Retinal pigment epithelial cell (primary cell): ENCODE measurements around the gene CROCC.

ENCODE experiments used
- DNase-seq: peaks from one replicate; pipeline ENCODE4 v3.0.0-alpha.2; 2010; ENCODE audit warnings: low read depth
- H3K4me3 ChIP-seq: 2 replicates; pipeline ENCODE4 v1.5.1; 2011; ENCODE audit warnings: mild to moderate bottlenecking, low read length, control low read depth, moderate library complexity
- CTCF ChIP-seq: conservative IDR thresholded peaks from 2 replicates; pipeline ENCODE4 v1.5.1; 2011; ENCODE audit warnings: low read depth, low read length, control low read depth, inconsistent platforms

CROCC gene

DNA sequence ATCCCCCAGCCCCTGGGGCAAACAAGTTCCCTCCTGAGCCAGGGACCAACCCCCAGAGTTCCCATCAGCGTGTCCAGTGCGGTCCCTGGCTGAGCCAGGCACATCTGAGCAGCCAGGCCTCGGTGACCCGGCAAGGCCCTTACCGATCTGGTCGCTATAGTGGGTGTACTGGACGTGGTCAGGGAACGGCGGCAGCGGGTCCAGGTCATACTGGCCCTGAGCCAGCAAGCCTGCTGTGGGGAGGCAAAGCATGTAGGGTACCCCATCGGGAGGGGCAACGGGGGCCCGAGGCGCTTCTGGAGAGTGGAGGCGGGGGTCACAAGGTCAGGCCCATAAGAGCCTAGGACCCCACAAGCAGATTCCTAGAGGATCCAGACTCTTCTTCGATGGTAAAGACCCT lies 55.2 kb downstream of the CROCC start:
- no peak for TF ChIP-seq CTCF
- no peak for DNase-seq
- no peak overlapping the region for H3K4me3 ChIP-seq

GRCh38 chr1:16977377-16977776 lies 55.6 kb downstream of the CROCC start:
- H3K4me3 ChIP-seq, result no peak overlapping the region
- no peak for TF ChIP-seq CTCF
- DNase-seq, result no peak

GRCh38 chr1:16978139-16978538 lies 56.4 kb downstream of the CROCC start:
- no peak overlapping the region for H3K4me3 ChIP-seq
- TF ChIP-seq CTCF, result no peak
- DNase-seq, result no peak

GRCh38 chr1:16978567-16979474 lies 57.1 kb downstream of the CROCC start:
- H3K4me3 ChIP-seq, result peak overlapping the region; percentile 71
- TF ChIP-seq CTCF, result no peak
- peak; percentile 48 for DNase-seq

DNA sequence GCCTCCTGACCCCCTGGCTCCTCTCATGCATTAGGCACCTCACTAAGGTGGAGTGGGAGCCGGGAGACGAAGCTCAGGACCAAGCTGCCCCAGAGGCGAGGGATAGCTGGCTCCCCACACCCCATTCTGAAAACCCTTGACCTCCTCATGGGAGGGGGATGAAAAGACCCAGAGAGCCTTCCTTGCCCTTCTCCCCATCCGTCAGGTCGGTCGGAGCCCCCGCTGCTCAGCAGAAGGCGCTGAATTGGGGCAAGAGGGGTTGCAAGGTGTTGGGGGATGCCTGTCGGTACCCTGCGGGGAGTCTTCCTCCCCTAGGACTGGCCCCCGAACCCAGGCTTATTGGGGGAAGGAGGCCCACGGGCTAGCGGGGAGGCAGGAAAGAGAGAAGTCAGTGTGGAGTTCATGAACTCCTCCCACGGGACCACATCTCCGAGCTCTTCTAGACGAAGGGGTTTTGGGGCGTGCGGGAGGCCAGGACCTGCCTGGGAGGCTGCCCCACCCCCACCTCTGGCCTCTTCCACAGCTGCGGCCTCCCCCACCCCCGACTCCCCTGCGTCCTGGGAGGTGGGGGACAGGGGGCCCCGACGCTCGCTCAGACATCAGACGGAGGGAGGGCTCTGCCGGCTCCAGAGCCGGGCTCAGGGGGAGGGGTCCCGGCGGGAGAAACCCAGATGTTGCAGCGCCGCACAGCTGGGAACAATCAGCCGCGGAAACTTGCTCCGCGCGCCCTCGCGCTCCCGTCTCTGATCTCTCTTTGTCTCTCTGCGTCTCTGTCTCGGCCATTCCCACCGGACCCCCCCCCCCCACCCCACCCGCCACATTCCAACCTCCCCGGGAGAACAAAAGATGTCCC lies 58.0 kb downstream of the CROCC start:
- peak overlapping the region; percentile 71 for H3K4me3 ChIP-seq
- no peak for DNase-seq
- TF ChIP-seq CTCF, result no peak

DNA sequence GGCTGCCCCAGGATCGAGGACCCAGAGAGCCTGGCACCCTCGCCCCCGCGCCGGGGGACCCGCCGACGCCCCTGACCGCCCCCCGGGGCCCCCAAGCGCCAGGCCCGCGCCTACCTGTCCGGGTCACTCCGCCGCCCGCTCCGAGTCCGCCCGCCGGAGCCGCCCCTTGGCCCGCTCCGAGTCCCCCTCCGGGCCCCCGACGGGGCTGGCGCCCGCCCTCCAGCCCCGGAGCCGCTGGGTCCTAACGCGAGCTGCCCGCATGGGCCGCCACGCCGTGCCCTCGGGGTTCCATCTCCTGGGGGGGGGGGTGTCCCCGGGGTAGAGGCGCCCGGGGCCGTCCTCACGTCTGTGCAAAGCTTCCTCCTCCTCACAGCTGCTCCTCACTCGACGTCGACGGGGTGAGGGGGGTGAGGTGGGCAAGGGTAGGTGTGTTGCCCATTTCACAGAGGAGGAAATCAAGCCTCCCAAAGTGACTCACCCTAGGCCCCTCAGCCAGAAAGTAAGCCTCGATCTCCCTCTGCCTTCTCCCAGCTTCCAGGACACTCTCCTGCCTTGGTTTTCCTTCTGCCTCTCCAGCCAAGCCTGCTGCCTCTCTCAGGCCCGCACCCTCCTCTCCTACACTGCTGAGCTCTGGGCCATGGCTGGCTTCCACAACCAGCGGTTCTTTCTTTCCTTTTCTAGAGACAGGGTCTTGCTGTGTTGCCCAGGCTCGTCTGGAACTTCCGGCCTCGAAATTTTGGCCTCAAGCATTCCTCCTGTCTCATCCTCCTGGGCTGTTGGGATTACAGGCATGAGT lies 58.9 kb downstream of the CROCC start, which contains the start of gene MFAP2:
Gene MFAP2, minus strand, starts transcription at position 148 of the 796 bp plus-strand sequence. CDS start 2,347 bp downstream, outside the sequence.
- no peak for TF ChIP-seq CTCF
- no peak for DNase-seq
- peak within 1 kb of the TSS; percentile 71 for H3K4me3 ChIP-seq
